ENCODE data around the gene RRBP1.

DNA sequence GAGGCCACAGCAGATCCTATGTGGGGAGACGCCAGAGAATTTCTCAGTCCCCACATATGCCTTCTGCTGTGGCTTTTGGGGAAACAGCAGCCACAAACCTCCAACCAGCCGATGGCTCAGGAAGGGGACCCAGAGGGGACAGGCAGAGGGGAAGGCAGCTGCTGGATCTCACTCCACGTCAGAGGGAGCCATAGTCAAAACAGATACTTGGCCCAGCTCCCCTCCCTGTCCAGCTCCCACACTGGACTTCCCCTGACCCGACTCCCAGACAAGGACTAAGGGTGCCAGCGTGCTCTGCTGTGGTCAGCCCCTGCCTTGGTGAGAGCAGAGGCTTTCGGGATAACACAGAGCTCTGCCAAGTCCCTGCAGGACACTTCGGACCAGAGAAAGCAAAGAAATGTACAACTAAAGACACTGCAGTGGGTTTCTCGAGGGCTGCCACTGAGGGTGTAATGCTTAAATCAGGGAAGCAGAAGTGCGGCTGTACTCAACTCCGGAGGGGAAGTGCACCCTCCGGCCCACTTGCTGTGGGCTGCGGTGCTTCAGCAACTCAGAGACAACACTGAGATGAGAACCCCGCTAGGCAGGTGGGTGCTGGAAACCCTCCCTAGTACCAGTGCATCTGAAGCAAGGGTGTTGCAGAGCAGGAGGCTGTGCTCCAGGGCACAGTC is 47.2 kb downstream of the RRBP1 start:
- TF ChIP-seq CTCF (IDR thresholded peaks at IDR 0.05; ENCODE audit: low read depth, low read length) (no peak), EZH2phosphoT487 (IDR thresholded peaks at IDR 0.05; ENCODE audit: low read depth) (no peak)

All from OCI-LY3 (cell line).